Erythroblast (primary cell): Measurements from ENCODE around the gene PNMT.

ENCODE experiments used
- DNase-seq, 2 experiments: peaks; one replicate each; lab custom pipeline; 2025; lab: John Stamatoyannopoulos, UW
- GATA1 ChIP-seq: IDR thresholded peaks from 2 replicates; pipeline ENCODE4 v1.6.1; 2011; ENCODE audit warnings: low read depth, mild to moderate bottlenecking, control low read depth, low read length, moderate library complexity
- POLR2A ChIP-seq: IDR thresholded peaks from 2 replicates; pipeline ENCODE4 v1.6.1; 2011; ENCODE audit warnings: mild to moderate bottlenecking, low read length

PNMT gene

DNA sequence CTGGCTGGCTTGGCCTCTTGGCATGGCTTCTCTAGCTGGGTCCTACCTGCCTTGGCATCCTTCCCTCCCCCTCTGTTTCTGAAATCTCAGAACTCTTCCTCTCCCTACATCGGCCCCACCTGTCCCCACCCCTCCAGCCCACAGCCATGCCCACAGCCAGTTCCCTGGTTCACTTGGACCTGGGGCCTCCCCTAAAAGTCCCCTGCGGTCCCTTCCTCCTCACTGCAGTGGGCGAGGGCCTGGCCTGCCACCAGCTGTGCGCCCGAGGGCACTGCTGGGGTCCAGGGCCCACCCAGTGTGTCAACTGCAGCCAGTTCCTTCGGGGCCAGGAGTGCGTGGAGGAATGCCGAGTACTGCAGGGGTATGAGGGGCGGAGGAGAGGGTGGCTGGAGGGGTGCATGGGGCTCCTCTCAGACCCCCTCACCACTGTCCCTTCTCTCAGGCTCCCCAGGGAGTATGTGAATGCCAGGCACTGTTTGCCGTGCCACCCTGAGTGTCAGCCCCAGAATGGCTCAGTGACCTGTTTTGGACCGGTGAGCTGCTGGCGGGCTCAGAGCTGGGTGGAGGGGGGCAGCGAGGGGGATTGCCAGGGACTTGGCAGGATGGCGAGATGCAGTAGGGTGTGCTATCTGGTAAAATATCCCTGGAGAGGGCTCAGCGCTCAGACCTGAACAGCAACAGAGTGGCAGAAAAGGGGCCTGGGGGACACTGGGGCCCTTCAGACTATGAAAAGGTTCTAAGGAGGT, 48.0 kb downstream of the PNMT start:
- TF ChIP-seq GATA1 (no peak), POLR2A (no peak)
- no peak for DNase-seq

DNA sequence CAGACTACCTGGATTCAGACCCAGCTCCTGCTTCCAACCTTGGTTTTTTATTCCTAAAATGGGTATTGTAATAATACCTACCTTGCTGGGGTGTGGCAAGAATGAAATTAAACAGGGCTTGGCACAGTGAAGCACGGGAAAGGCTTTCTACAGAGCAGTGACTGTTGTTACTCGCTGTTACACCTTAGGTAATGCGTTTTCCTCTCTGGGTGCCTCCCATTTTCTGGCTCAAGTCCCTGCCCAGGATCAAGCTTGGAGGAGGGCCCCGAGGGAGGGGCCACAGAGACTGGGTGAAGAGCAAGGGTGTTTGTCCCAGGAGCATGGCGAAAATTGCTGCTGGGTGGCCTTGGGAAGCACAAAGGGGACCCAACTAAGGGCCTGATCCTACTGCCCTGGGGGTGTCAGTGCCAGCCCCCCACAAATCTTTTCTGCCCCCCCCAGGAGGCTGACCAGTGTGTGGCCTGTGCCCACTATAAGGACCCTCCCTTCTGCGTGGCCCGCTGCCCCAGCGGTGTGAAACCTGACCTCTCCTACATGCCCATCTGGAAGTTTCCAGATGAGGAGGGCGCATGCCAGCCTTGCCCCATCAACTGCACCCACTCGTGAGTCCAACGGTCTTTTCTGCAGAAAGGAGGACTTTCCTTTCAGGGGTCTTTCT, 48.8 kb downstream of the PNMT start:
- TF ChIP-seq POLR2A (no peak), GATA1 (no peak)
- no peak for DNase-seq

DNA sequence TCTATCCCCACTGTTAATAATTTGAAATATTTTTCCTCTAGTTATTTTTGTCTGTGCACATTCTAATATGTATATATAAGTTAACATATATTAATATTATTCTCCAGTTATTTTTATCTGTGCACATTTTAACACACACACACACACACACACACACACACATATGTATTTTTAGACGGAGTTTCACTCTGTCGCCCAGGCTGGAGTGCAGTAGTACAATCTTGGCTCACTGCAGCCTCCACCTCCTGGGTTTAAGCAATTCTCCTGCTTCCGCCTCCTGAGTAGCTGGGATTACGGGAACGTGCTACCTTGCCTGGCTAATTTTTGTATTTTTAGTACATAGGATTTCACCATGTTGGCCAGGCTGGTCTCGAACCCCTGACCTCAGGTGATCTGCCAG, 49.4 kb downstream of the PNMT start:
- TF ChIP-seq GATA1 (no peak), POLR2A (no peak)
- DNase-seq: no peak

DNA sequence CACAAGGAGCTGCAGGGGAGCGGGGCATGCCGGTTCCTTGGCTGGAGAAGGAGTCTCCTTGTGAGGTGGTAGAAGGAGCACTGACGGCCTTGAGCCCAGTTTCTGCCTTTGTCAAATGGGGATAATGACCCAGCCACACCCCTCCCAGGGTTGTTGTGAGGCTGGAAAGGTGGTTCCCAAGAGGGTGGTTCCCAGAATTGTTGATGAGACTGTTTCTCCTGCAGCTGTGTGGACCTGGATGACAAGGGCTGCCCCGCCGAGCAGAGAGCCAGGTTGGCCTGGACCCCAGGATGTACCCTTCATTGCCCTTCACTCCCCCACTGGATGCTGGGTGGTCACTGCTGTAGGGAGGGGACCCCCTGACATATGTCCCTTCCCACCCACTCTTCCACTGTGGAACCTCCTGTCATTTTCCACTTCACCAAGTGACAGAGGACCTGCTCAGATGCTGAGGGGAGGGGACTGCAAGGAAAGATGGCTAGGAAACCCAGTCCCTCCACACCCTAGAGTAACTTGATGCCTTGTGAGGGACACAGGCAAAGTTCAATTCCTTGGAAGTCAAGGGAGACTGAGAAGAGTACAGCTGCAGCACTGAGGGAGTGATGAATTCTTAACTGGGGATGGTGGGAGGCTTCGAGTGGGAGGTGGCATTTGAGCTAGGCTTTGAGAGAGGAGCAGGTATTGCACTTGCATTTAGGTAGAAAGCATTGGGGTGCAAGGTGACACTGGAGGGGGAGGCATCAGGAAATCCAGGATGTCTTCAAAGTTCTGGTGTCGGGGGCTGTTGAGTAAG, 51.5 kb downstream of the PNMT start:
- no peak for DNase-seq
- TF ChIP-seq GATA1: no peak
- TF ChIP-seq POLR2A: no peak
